Upper lobe of left lung (tissue), 4 donors: Measurements from ENCODE around the gene PRAMEF4.
"Not testable (repeated sequence)": the region's sequence is repeated elsewhere in the genome, so short reads cannot be mapped to it uniquely, and the experiment has no call there.

Source experiments
- EP300 ChIP-seq, 4 donors: sonication (generic); formaldehyde crosslinking; IDR thresholded peaks; one replicate each; pipeline ENCODE4 v1.5.1; 2017; ENCODE audit warnings: antibody characterized with exemption in 4 of 4, control low read depth in 2 of 4
- POLR2A ChIP-seq, 4 donors: fragments of 450-650 bp; IDR thresholded peaks; one replicate each; pipeline ENCODE4 v1.5.1; 2016 to 2017; ENCODE audit warnings: antibody characterized with exemption in 4 of 4, mild to moderate bottlenecking in 2 of 4
- POLR2AphosphoS5 ChIP-seq, 2 donors: sonication (generic); formaldehyde crosslinking; IDR thresholded peaks; one replicate each; pipeline ENCODE4 v1.5.1; 2017; ENCODE audit warnings: antibody characterized with exemption in 2 of 2
- TF ChIP-seq, protein P1 (sequence below), 6 experiments: fragments of 450-650 bp in 4 of 6; fragments of 200-600 bp in 2 of 6; sonication (generic) in 2 of 6; IDR thresholded peaks; one replicate each; pipeline ENCODE4 v1.5.1; 2016 to 2019; ENCODE audit warnings: antibody characterized with exemption in 6 of 6

DNA sequence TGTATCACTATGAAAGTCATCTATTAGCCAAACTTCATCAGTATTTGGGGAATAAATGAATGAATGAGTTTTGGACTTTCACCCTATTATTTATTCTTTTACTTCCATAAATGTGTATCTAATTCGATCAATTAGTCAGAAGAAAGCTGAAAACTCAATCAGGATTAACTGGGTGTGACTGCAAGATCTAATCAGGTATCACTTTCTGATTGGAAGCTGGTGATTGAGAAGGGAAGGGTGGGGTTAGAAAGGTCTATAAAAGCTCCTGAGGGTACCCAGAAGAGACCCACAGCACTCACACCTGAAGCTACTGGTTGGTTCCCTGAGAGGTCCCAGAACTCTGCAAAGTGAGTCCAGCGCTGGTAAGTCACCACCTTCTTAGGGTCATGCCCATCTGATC, 29.2 kb downstream of the PRAMEF4 start, which contains the start of gene PRAMEF2:
- TF ChIP-seq, protein P1, sequence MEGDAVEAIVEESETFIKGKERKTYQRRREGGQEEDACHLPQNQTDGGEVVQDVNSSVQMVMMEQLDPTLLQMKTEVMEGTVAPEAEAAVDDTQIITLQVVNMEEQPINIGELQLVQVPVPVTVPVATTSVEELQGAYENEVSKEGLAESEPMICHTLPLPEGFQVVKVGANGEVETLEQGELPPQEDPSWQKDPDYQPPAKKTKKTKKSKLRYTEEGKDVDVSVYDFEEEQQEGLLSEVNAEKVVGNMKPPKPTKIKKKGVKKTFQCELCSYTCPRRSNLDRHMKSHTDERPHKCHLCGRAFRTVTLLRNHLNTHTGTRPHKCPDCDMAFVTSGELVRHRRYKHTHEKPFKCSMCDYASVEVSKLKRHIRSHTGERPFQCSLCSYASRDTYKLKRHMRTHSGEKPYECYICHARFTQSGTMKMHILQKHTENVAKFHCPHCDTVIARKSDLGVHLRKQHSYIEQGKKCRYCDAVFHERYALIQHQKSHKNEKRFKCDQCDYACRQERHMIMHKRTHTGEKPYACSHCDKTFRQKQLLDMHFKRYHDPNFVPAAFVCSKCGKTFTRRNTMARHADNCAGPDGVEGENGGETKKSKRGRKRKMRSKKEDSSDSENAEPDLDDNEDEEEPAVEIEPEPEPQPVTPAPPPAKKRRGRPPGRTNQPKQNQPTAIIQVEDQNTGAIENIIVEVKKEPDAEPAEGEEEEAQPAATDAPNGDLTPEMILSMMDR (IDR thresholded peaks at IDR 0.05) = not testable (repeated sequence)
- not testable (repeated sequence) for TF ChIP-seq POLR2A, EP300, POLR2AphosphoS5 (IDR thresholded peaks at IDR 0.05)
